GM19043 (cell line): ENCODE measurements around the gene TXNRD2.

ENCODE experiments used
- ATAC-seq: cut with Tn5 transposase; IDR thresholded peaks from one replicate; pipeline ENCODE4 v1.9.1; 2021; ENCODE audit warnings: low read depth; ENCODE audit not compliant: unreplicated experiment

Gene TXNRD2

DNA sequence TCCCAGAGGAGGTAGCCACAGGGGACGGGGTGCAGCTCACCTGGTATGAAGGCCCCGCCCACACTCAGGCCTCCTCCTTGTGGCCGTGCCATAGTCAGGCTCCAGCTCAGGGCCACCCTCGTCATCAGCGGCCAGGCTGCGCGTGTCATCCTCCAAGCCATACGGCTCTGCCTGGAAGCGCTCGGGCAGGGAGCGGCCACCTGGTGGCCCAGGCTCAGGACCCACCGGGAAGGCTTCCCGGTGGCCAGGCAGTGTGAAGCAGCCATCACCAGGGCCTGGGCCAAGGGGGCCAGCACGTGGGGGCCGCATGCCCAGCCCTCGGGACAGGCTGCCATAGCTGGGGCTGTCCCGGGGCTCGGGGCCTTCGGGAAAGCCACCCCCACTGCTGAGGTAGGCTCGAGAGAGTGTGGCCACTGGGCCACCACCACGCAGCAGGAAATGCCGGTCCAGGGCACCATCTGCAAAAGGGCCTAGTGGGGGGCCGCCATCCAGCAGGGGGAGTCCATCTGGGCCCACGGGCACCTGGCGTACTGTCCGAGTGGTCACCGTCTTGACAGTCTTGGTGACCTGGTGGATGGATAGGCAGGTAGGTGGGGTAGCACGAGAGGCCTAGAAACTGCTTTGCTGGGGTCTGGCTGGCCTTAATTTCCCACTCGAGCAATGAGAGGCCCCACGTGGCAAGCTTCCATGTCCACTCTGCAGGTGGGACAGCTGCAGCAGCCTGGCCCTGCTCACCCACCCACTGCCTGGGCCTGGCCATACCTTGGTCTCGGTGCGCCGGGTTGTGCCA, 39.7 kb upstream of the TXNRD2 start:
- no peak for ATAC-seq

- ATAC-seq, result no peak
These were observed 39.1 kb upstream of the TXNRD2 start for GRCh38 chr22:19980766-19981165.

DNA sequence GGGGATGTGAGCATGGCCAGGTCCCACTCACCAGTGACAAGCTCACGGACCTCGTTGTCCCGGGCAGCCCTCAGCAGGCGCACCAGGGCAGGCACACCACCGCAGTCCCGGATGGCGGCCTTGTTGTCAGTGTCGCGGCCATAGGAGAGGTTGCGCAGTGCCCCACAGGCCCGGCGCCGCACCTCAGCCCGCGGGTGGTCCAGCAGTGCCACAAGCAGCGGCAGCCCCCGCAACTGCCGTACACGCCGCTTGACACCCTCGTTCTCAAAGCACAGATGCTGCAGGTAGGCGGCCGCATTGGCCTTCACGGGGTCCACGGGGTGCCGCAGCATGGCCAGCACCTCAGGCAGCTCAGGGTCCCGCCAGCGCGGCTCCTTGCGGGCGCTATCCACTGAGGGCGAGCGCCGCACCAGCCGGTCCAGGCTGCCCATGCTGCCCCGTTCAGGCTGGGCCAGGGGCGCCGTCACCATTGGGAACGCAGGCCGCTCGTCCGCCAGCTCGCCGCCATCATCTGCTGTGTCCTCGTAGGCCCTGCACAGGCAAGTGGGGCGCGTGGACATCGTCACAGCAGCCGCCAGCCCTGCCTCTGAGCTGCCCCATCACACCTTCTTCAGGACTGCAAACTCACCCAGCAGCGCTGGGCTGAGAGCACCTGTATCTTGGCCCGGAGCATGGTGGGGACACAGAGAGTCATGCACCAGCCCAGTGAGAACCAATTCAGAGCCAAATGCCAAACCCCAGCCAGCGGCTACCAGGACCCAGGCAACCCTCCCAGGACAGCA, 38.3 kb upstream of the TXNRD2 start:
- no peak for ATAC-seq

DNA sequence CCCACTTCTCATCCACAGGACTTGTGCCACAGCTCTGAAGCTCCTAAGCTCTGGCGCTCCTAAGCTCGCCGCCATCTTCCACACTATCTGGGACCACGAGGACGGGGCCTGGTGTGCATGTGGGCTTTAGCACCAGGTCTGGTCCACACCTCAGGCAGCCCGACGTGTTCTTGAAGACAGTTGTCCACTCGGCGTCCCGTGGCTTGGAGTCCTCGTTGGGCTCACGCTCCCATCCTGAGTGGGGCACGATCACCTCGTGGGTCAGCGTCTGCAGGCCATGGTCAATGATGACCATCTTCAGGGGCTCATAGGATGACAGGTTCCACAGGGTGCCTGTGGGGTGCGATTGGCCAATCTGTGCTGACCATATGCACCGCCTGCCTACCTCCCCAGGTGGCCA, 37.1 kb upstream of the TXNRD2 start:
- ATAC-seq, result no peak

GRCh38 chr22:19977296-19978243, 36.0 kb upstream of the TXNRD2 start:
- no peak for ATAC-seq

GRCh38 chr22:19976671-19977070, 35.1 kb upstream of the TXNRD2 start:
- ATAC-seq, result no peak

GRCh38 chr22:19975707-19976035, 34.1 kb upstream of the TXNRD2 start:
- ATAC-seq, result no peak

DNA sequence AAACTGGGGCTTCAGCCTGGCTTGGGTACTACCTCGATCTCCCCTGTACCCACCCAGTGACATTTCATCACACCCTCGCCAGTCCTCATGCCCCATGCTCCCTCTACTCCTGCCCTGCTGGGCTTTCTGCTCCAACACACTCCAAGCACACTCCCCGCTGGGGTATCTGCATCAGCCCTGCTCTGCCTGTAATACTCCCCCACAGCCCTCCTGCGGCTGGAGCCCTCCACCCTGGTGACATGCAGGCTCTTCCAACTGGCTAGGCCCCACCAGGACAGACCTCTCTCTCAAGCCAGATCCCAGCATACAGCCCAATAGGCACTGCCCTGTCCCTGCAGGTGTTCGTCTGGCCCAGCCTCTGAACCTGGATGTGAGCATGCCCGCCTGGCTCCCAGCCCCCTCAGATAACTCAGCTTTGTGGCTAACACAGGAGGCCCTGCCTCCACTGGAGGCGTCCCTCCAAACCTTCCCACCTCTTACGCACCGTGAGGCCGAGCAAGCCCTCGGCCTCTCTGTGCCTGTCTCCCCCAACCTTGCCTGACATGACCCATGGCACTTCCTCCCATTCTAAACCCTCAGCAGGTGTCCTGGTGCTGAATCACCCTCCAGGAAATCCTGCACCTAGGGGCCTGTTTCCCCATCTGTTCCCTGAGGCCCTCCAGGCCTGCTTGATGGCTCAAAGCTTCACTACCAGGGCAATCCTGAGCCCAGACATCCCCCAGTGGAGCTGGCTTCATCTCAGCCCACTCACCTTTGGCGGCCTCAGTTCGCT, 33.5 kb upstream of the TXNRD2 start:
- no peak for ATAC-seq

DNA sequence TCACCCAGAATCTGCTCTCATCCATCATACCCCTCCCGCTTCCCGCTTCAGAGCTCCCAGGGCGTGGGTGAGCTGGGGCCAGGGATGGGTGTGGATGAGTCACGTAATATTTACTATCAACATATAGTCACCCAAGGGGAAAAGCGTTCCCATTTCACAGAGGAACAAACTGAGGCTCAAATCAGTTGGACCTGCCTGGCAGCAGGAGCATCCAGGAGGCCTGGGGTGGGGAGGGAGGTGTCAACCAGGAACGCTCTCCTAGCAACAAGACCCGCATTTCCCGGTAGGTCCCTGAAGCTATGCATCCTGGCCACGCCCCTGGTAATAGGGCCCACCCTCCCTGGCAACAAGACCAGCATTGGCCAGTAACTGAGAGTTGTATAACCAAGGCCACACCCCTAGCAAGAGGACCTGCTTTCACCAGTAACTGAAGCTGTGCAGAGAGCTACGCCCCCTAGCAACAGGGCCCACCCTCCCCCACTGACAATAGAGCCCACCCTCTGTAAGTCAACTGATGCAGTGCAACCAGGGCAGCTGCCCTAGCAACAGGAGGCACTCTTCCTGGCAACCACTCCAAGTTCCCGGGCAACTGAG, 32.7 kb upstream of the TXNRD2 start:
- no peak for ATAC-seq

GRCh38 chr22:19973551-19974267, 32.1 kb upstream of the TXNRD2 start:
- ATAC-seq, result no peak

DNA sequence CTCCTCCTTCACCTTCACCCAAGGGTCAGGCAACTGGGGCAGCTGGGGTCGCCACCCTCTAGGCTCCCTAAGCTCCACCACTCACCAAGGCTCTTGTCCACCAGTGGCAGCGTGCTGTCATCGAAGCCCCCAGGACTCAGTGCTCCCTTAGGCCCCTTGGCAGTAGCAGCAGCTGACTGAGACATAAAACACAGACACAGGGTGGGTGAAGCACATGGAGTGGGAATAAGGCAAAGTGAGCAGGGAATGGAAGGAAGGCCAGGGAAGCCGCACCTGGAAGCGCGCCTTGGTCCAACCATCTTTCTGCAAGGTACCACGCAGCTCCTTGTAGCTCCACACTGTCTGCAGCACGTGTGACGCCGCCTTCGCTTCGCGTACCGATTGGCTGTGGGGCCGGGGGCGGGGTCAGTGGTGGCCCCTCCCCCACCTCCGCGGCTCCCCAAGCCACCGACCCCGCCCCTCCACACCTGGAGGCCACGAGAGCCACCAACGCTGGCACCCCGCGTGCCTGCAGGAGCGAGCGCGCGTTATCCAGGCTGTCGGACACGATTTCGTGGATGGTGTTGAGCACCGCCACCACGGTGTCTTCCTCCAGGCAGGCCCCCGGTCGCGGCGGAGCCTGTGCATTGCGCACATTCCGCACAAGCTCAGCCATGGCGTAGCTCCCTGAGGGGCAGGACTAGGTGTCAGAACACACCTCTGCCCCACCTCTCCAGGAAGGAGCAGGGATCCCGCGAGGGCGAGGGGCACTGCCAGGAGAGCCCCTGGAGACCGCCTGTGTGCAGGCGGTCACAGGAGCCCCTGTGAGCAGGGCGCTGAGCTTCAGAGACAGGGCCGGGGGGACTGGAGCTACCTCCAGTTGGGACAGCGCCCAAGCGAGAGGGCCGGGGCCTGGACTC, 31.3 kb upstream of the TXNRD2 start:
- no peak for ATAC-seq

GRCh38 chr22:19972251-19972650, 30.6 kb upstream of the TXNRD2 start:
- no peak for ATAC-seq

DNA sequence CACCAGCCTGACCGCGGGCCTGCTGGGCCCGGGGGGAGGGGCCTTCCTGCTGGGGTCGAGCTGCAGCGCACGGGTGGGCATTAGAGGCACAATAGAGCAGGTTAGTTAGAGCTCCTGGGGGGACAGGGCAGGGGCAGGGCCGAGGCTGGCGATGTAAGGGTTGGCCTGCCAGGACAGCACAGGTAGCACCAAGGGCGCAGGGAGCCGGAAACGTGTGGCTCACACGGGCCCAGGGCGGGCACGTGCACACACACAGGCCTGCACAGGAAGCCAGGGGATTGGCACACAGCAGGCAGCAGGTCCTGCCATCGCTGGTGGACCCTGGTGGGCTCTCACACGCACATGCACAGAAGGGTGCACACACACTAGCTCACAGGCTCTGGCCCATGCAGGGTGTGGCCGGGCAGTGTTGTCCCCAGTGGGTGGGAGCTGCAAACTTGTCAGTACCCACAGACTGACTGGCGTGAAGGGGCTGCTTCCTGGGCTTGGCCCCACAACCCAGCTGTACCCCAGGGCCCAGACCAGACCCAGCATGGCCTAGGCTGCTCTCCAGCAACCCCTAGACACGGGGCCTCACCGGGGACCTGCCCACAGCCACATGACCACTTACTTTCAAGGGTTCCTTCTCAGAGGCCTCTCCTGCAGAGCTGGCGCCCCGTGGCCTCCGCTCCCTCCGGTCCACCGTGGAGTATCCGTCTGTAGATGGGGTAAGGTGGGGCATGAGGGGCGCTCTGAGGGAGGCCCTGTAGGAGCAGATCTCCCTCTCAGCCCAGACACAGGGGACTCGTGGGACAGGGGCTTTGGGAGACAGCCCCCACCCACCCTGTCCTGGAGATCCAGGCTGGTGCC, 29.9 kb upstream of the TXNRD2 start:
- no peak for ATAC-seq

GRCh38 chr22:19970479-19971275, 29.1 kb upstream of the TXNRD2 start:
- ATAC-seq, result no peak

DNA sequence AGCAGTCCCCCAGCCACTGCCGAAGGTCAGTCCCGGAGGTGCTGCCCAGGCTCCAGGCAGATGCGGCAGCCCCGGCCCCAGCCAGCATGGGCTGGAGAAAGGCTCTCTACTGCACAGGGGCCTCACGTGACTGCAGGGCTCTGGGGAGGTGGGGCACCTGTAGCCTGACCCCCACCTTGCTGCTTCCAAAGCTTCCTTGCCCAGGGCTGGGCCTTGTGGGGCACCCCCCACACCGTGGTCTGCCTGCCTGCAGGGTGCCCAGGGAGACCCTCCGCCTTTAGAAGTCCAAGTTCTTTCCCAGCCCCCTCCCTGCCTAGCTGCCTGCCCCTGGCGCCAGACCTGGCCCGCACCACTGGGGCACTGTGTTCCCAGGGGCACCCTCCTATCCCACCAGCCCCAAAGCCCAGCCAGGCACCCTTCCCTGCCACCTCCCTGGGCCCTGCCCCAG, 28.4 kb upstream of the TXNRD2 start:
- no peak for ATAC-seq

DNA sequence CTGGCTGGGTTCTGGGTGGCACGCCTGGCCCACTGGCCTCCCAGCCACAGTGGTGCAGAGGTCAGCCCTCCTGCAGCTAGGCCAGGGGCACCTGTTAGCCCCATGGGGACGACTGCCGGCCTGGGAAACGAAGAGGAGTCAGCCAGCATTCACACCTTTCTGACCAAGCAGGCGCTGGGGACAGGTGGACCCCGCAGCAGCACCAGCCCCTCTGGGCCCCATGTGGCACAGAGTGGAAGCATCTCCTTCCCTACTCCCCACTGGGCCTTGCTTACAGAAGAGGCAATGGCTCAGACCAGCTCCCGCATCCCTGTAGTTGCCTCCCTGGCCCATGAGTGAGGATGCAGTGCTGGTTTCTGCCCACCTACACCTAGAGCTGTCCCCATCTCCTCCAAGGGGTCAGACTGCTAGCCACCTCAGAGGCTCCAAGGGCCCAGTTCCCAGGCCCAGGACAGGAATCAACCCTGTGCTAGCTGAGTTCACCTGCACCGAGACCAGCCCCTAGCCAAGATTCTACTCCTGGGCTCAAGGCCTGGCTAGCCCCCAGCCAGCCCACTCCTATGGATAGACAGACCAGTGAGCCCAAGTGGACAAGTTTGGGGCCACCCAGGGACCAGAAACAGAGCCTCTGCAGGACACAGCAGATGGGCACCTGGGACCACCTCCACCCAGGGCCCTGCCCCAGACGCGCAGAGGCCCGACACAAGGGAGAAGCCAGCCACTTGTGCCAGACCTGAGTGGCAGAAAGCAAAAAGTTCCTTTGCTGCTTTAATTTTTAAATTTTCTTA, 27.7 kb upstream of the TXNRD2 start:
- ATAC-seq, result no peak
